Right lobe of liver (tissue), 4 donors: Measurements from ENCODE around the gene TCF12.

Experiments used
- CTCF ChIP-seq, 4 donors: fragments of 200-600 bp in 3 of 4; fragments of 450-650 bp in 1 of 4; IDR thresholded peaks; one replicate each; pipeline versions ENCODE4 v1.5.1 to v1.8.0; 2016 to 2022; ENCODE audit warnings: antibody characterized with exemption in 4 of 4, mild to moderate bottlenecking in 2 of 4
- POLR2A ChIP-seq: fragments of 450-650 bp; IDR thresholded peaks from one replicate; pipeline ENCODE4 v1.6.1; 2017; ENCODE audit warnings: antibody characterized with exemption, mild to moderate bottlenecking
- donor health status: DM: no; HTN: no; CAD: no.
- donor health status: DM: no; HTN: no; CAD: no.
- donor health status: DM: no; HTN: yes; CAD: no.

- TF ChIP-seq POLR2A (no peak), CTCF (IDR thresholded peaks at IDR 0.05) (no peak)
Observed at GRCh38 chr15:57227166-57227565, 308.7 kb downstream of the TCF12 start.
